HepG2 (cell line): ENCODE measurements around the gene SEPTIN10. TPM values are rescaled to one million over a fixed set of nuclear protein-coding genes. Genes with fewer than 3 reads are reported as not detected.
A peak's percentile ranks its signal among the peaks of the same experiment; 100 is the strongest.

Experiments
- ELF3 ChIP-seq: IDR thresholded peaks from 2 replicates; pipeline ENCODE4 v1.6.1; 2016; ENCODE audit warnings: missing genetic modification reagents, missing compliant biosample characterization
- GTF3A ChIP-seq: sonication (generic); formaldehyde crosslinking; conservative IDR thresholded peaks from 2 replicates; pipeline ENCODE4 v1.4.0; 2020; ENCODE audit warnings: mild to moderate bottlenecking, missing genetic modification reagents
- MBD4 ChIP-seq: IDR thresholded peaks from 2 replicates; pipeline ENCODE4 v1.6.1; 2012; ENCODE audit warnings: low read length, inconsistent platforms, borderline replicate concordance
- PAF1 ChIP-seq: IDR thresholded peaks from 2 replicates; pipeline ENCODE4 v1.6.1; 2016; ENCODE audit warnings: missing genetic modification reagents, missing compliant biosample characterization
- SETDB1 ChIP-seq: sonication (generic); formaldehyde crosslinking; IDR thresholded peaks from 2 replicates; pipeline ENCODE4 v1.5.1; 2020; ENCODE audit warnings: missing genetic modification reagents, mild to moderate bottlenecking, borderline replicate concordance
- SRY ChIP-seq: sonication (generic); formaldehyde crosslinking; IDR thresholded peaks from 2 replicates; pipeline ENCODE4 v1.8.0; 2022; ENCODE audit warnings: mild to moderate bottlenecking, missing genetic modification reagents
- SUZ12 ChIP-seq: fragments of 150-350 bp; IDR thresholded peaks from 2 replicates; pipeline ENCODE4 v1.6.1; 2014; ENCODE audit warnings: low read depth, low read length
- TARDBP ChIP-seq: sonication (generic); formaldehyde crosslinking; IDR thresholded peaks from 2 replicates; pipeline ENCODE4 v1.8.0; 2022; ENCODE audit warnings: mild to moderate bottlenecking, missing genetic modification reagents
- ZNF34 ChIP-seq: sonication (generic); formaldehyde crosslinking; IDR thresholded peaks from 2 replicates; pipeline ENCODE4 v1.4.0; 2020; ENCODE audit warnings: mild to moderate bottlenecking, missing genetic modification reagents, borderline replicate concordance
- ZNF383 ChIP-seq: sonication (generic); formaldehyde crosslinking; IDR thresholded peaks from 2 replicates; pipeline ENCODE4 v1.4.0; 2020; ENCODE audit warnings: missing genetic modification reagents, mild to moderate bottlenecking, borderline replicate concordance
- ZNF431 ChIP-seq: sonication (generic); formaldehyde crosslinking; IDR thresholded peaks from 2 replicates; pipeline ENCODE4 v1.9.0; 2022; ENCODE audit warnings: missing genetic modification reagents, low read depth, mild to moderate bottlenecking, borderline replicate concordance
- ZNF451 ChIP-seq: sonication (generic); formaldehyde crosslinking; IDR thresholded peaks from 2 replicates; pipeline ENCODE4 v1.5.0; 2020; ENCODE audit warnings: mild to moderate bottlenecking, missing genetic modification reagents
- ZNF460 ChIP-seq: sonication (generic); formaldehyde crosslinking; IDR thresholded peaks from 2 replicates; pipeline ENCODE4 v1.5.1; 2020; ENCODE audit warnings: missing genetic modification reagents, mild to moderate bottlenecking, borderline replicate concordance
- ZNF501 ChIP-seq: sonication (generic); formaldehyde crosslinking; IDR thresholded peaks from 2 replicates; pipeline ENCODE4 v1.5.1; 2020; ENCODE audit warnings: mild to moderate bottlenecking, moderate library complexity, missing genetic modification reagents
- ZNF552 ChIP-seq: sonication (generic); formaldehyde crosslinking; IDR thresholded peaks from 2 replicates; pipeline ENCODE4 v1.9.0; 2022; ENCODE audit warnings: missing genetic modification reagents, mild to moderate bottlenecking, borderline replicate concordance
- polyA plus RNA-seq, 8 experiments: library from polyadenylated mRNA; depleted of rRNA in 3 of 8; stranded (reverse) in 7 of 8; unstranded in 1 of 8; fragments of >200 nt; fragmentation: Illumina TruSeq in 4 of 8; extraction: Trizol in 4 of 8; gene quantifications; 2 replicates each; pipeline versions ENCODE4 v1.2.1 to v1.2.3, GENCODE V29; 2011 to 2016; ENCODE audit warnings: low read depth in 4 of 8, missing spikeins in 1 of 8, mixed read lengths in 1 of 8; ENCODE audit not compliant: insufficient read depth in 1 of 8
- total RNA-seq, 5 experiments: library from RNA; depleted of rRNA; stranded (reverse); fragments of >200 nt; fragmentation: Illumina TruSeq; extraction: Trizol; gene quantifications; 2 replicates each; pipeline ENCODE4 v1.2.3, GENCODE V29; 2016; ENCODE audit warnings: low read depth in 1 of 5
- TF ChIP-seq, protein P1 (sequence below): sonication (generic); formaldehyde crosslinking; conservative IDR thresholded peaks from 2 replicates; pipeline ENCODE4 v1.4.0; 2020; ENCODE audit warnings: missing genetic modification reagents
- TF ChIP-seq, protein P2 (sequence below), 2 experiments: sonication (generic) in 1 of 2; formaldehyde crosslinking in 1 of 2; IDR thresholded peaks; 2 replicates each; pipeline versions ENCODE4 v1.4.0 to v1.6.1; 2018 to 2020; ENCODE audit warnings: missing genetic modification reagents in 2 of 2, borderline replicate concordance in 1 of 2, low read depth in 1 of 2, mild to moderate bottlenecking in 1 of 2, missing biosample characterization in 1 of 2
- TF ChIP-seq, protein P3 (sequence below): sonication (generic); formaldehyde crosslinking; IDR thresholded peaks from 2 replicates; pipeline ENCODE4 v1.4.0; 2020; ENCODE audit warnings: missing genetic modification reagents
- TF ChIP-seq, protein P4 (sequence below): sonication (generic); formaldehyde crosslinking; IDR thresholded peaks from 2 replicates; pipeline ENCODE4 v1.5.1; 2020; ENCODE audit warnings: mild to moderate bottlenecking, missing genetic modification reagents, moderate library complexity

Gene SEPTIN10
- total and polyA plus RNA-seq, 2 of the 13 experiments (the other 11 are each of a cell fraction or from before 2014, with no cell fraction given), result 45.8 to 67.5 TPM

DNA sequence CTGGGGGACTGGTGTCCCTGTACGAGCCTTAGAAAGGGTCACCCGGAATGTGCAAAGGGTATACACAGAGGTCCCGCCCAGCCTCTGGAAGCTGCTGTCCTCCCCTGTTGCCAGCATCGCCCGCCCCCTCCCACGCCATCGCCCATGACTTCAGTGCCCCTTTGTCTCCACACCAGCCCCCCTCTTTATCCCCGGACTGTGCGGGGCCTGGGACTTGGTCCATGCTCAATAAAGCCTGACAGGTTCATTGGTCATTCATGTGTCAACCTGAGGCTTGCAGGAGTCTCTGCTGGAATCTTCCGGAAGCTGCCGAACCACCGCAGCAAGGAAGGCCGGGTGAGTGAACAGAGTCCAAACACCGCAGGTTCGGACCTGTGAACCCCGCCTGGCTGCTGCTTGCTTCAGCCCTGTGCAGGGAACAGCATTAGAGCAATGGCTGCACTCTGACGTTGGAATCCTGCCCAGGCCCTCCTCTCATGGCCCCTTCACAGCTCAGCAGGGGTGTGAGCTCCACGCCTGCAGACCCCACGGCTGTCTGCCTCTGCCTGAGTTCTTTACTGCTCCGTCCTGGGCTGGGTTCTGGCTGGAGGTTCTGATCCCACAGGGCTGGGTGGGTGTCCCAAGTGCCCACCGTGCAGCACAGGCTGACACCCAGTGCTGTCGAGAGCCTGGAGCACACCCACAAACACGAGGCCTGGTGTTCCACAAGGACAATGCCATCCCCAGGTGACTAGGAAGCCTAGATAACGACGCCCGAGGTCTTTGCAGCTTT lies 96.5 kb downstream of the SEPTIN10 start (continued):
- TF ChIP-seq, protein P1, sequence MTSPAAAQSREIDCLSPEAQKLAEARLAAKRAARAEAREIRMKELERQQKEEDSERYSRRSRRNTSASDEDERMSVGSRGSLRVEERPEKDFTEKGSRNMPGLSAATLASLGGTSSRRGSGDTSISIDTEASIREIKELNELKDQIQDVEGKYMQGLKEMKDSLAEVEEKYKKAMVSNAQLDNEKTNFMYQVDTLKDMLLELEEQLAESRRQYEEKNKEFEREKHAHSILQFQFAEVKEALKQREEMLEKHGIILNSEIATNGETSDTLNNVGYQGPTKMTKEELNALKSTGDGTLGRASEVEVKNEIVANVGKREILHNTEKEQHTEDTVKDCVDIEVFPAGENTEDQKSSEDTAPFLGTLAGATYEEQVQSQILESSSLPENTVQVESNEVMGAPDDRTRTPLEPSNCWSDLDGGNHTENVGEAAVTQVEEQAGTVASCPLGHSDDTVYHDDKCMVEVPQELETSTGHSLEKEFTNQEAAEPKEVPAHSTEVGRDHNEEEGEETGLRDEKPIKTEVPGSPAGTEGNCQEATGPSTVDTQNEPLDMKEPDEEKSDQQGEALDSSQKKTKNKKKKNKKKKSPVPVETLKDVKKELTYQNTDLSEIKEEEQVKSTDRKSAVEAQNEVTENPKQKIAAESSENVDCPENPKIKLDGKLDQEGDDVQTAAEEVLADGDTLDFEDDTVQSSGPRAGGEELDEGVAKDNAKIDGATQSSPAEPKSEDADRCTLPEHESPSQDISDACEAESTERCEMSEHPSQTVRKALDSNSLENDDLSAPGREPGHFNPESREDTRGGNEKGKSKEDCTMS, result no peak
- TF ChIP-seq SETDB1, result peak; percentile 30; the same call in 1 of the 2 replicates
- TF ChIP-seq, protein P2, sequence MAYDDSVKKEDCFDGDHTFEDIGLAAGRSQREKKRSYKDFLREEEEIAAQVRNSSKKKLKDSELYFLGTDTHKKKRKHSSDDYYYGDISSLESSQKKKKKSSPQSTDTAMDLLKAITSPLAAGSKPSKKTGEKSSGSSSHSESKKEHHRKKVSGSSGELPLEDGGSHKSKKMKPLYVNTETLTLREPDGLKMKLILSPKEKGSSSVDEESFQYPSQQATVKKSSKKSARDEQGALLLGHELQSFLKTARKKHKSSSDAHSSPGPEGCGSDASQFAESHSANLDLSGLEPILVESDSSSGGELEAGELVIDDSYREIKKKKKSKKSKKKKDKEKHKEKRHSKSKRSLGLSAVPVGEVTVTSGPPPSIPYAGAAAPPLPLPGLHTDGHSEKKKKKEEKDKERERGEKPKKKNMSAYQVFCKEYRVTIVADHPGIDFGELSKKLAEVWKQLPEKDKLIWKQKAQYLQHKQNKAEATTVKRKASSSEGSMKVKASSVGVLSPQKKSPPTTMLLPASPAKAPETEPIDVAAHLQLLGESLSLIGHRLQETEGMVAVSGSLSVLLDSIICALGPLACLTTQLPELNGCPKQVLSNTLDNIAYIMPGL (CRISPR knock-in tag; IDR thresholded peaks at IDR 0.05; ENCODE audit: borderline replicate concordance in 1 of 2, low read depth in 1 of 2), result no peak
- 0 out of 2 replicates have a peak, but pooled peaks have one; percentile 41 for TF ChIP-seq SRY (CRISPR knock-in tag)
- no peak for TF ChIP-seq MBD4
- no peak for TF ChIP-seq GTF3A
- TF ChIP-seq SUZ12, result no peak
- TF ChIP-seq, protein P3, sequence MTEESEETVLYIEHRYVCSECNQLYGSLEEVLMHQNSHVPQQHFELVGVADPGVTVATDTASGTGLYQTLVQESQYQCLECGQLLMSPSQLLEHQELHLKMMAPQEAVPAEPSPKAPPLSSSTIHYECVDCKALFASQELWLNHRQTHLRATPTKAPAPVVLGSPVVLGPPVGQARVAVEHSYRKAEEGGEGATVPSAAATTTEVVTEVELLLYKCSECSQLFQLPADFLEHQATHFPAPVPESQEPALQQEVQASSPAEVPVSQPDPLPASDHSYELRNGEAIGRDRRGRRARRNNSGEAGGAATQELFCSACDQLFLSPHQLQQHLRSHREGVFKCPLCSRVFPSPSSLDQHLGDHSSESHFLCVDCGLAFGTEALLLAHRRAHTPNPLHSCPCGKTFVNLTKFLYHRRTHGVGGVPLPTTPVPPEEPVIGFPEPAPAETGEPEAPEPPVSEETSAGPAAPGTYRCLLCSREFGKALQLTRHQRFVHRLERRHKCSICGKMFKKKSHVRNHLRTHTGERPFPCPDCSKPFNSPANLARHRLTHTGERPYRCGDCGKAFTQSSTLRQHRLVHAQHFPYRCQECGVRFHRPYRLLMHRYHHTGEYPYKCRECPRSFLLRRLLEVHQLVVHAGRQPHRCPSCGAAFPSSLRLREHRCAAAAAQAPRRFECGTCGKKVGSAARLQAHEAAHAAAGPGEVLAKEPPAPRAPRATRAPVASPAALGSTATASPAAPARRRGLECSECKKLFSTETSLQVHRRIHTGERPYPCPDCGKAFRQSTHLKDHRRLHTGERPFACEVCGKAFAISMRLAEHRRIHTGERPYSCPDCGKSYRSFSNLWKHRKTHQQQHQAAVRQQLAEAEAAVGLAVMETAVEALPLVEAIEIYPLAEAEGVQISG, result peak; percentile 61
- TF ChIP-seq, protein P4, sequence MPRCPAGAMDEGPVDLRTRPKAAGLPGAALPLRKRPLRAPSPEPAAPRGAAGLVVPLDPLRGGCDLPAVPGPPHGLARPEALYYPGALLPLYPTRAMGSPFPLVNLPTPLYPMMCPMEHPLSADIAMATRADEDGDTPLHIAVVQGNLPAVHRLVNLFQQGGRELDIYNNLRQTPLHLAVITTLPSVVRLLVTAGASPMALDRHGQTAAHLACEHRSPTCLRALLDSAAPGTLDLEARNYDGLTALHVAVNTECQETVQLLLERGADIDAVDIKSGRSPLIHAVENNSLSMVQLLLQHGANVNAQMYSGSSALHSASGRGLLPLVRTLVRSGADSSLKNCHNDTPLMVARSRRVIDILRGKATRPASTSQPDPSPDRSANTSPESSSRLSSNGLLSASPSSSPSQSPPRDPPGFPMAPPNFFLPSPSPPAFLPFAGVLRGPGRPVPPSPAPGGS (CRISPR knock-in tag), result peak; percentile 11; the same call in 1 of the 2 replicates
- no peak for TF ChIP-seq ZNF460 (CRISPR knock-in tag)
- TF ChIP-seq ZNF451 (CRISPR knock-in tag), result 0 out of 2 replicates have a peak, but pooled peaks have one; percentile 68
- TF ChIP-seq ZNF552 (CRISPR knock-in tag), result peak; percentile 31; the same call in 1 of the 2 replicates
- TF ChIP-seq TARDBP (CRISPR knock-in tag), result no peak
- TF ChIP-seq ZNF383 (CRISPR knock-in tag), result 0 out of 2 replicates have a peak, but pooled peaks have one; percentile 30
- TF ChIP-seq ZNF431, result peak; percentile 74; the same call in 1 of the 2 replicates
- TF ChIP-seq ZNF501 (CRISPR knock-in tag), result peak; percentile 53; the same call in 1 of the 2 replicates
- TF ChIP-seq ELF3 (CRISPR knock-in tag), result peak; percentile 77
- TF ChIP-seq ZNF34 (CRISPR knock-in tag), result no peak
- TF ChIP-seq PAF1 (CRISPR knock-in tag), result no peak
